HG03469 (cell line): ENCODE measurements around the gene TMEM45B.
"Not testable (repeated sequence)": the region's sequence is repeated elsewhere in the genome, so short reads cannot be mapped to it uniquely, and the experiment has no call there.

ENCODE experiments used
- ATAC-seq: cut with Tn5 transposase; IDR thresholded peaks from one replicate; pipeline ENCODE4 v1.9.1; 2021; ENCODE audit warnings: mild to moderate bottlenecking, moderate library complexity, moderate number of reproducible peaks; ENCODE audit not compliant: unreplicated experiment

TMEM45B gene

GRCh38 chr11:129815596-129816461 lies at the start of gene TMEM45B:
TSS of gene TMEM45B (plus strand) at chr11:129815848. CDS start at chr11:129852483, 36,635 bp downstream.
- ATAC-seq = no peak

DNA sequence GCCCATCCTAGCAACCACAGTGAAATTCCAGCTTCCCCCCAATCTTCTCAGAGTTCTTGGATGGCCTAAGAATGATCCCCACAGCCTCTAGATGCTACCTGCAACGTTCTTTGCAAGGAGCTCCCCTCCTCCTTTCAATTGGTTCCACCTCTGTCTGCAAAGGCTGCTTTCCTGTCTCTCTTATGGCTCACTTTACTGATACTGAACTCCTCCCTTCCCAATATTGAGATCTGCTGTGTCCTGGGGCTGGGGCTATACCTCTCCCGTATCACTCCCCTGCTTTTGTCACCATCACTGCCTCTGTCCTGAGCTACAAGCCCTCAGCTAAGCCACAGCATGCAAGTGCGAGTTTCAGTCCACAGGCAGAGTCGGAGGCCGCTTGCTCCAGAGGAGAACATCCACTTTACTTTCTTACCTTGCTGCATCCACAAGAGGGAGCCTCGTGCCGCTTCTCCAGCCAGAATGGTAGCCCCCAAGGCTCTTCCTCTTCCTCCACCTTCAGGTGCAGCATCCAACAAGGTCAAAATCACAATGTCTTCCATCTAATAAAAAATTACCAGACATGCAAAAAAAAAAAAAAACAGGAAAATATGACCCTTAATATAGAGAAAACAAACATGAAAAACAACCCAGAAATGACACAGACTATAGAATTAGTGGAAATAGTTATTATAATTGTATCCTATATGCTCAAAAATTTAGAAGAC lies 48.6 kb upstream of the TMEM45B start:
- no peak for ATAC-seq

GRCh38 chr11:129767827-129768226 lies 47.8 kb upstream of the TMEM45B start:
- ATAC-seq = no peak

DNA sequence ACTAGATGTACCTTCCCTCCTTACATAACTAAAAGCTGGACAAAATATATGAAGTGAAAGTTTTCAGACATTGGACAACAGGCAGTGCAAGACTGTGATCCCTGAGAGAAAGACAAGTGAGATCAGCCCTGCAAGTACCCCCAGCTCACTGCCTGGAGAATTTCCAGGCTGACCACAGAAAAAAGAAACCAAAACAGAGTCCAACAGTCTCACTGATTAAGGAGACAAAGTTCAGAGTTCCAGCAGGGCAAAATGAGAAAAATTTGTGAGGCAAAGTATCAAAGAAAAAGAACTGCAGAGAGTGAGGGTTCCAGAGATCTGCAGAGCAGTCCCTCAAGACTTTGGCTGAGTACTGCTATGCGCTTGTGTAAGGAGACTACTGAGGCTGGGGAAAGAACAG lies 47.3 kb upstream of the TMEM45B start:
- no peak for ATAC-seq

DNA sequence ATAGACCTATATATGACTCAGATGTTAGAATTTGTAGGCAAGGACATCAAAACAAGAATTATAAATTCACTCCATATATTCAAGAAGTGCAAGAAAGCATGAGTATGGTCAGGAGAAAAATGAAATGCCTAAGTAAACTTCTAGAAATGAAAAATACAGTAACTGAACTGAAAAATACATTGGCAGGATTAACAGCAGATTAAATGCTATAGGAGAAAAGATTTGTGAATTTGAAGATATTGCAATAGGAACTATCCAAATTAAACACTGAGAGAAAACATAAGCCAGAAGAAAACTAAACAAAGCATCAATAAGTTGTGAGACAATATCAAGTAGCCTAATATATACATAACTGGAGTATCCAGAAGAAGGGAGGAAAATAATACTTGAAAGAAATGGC lies 46.6 kb upstream of the TMEM45B start:
- ATAC-seq = no peak

GRCh38 chr11:129770993-129771392 lies 44.7 kb upstream of the TMEM45B start:
- ATAC-seq = no peak

DNA sequence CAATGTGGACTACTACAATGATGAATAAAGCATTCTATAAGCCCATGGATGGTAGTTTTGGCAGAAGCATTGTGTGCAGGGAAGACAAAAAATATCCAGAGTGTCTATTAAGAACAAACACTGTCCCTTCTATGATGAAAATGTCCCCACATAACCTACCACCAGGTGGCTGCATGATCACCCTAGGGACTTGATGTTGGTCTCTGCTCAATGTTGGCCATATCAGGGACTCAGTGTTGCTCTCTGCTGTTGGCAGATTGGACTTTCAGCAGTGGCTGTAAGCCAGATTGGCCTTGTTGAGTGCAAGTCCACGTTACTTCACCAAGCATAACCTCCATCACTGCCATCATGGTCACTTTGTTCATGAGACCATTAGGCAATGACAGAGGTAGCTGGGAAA lies 44.2 kb upstream of the TMEM45B start:
- ATAC-seq = not testable (repeated sequence)

DNA sequence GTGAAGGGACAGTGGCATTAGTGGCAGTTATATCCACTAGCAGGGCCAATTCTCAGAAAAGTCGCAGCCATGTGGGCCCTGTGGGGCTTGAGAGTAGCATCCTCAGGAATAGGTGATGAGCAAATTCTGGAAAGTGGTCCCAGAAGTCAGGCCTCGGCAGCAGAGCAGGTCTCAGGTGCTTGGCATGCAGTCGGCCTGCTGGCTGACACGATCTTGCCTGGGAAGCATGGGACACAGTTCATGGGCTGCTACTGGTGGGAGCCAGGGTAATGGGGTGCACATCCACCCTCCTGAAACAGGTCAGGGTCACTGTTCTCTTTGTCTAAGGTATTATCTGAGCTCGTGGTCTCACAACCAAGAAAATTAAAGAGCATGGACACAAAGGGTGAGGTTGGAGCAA lies 36.8 kb upstream of the TMEM45B start:
- ATAC-seq = no peak

DNA sequence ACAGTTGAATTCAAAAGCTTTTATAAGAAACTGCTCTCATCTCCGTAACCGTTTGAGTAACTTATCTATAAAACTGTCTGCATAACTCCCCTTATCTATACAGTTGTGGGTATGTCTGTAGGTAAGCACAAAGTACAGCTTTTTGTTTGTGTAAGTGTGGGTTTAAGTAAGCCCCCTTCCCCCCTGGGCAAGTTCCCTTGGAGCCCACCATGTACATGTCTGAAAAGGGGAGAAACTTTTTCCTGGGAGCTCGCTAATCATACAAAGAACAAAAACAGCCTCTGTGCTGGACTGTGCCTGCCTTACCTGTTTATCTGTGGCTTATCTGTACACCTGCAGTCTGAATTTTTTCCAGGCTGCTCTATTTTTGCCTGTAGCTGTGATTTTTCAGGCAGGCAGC lies 36.3 kb upstream of the TMEM45B start:
- ATAC-seq = no peak

DNA sequence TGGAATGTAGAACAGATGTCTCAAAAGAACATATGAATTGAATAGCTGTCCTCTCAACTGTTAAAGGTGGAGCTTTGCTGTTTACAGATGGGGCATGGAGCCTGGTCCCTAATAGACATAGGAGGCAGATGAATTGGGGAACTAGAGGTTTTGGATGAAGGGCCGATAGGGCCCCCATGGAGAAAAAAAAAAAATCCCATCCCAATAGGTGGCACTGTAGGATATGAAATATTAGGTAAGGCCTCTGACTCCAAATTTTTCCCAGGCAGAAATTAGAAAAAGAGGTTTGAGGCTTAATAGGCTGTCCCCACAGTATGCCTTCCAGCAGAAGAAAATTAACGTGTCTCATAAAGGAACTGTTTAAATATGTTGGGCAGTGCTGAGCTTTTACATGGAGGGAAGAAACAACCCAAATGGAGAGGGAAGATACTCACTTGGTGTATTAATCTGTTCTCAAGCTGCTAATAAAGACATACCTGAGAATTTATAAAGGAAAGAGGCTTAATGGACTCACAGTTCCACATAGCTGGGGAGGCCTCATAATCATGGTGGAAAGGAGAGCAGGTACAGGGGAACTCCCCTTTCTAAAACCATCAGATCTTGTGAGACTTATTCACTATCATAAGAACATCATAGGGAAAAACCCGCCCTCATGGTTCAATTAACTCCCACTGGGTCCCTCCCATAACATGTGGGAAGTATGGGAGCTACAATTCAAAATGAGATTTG lies 30.1 kb upstream of the TMEM45B start:
- ATAC-seq = no peak

- not testable (repeated sequence) for ATAC-seq
Measured at GRCh38 chr11:129786112-129786416, 29.6 kb upstream of the TMEM45B start.

DNA sequence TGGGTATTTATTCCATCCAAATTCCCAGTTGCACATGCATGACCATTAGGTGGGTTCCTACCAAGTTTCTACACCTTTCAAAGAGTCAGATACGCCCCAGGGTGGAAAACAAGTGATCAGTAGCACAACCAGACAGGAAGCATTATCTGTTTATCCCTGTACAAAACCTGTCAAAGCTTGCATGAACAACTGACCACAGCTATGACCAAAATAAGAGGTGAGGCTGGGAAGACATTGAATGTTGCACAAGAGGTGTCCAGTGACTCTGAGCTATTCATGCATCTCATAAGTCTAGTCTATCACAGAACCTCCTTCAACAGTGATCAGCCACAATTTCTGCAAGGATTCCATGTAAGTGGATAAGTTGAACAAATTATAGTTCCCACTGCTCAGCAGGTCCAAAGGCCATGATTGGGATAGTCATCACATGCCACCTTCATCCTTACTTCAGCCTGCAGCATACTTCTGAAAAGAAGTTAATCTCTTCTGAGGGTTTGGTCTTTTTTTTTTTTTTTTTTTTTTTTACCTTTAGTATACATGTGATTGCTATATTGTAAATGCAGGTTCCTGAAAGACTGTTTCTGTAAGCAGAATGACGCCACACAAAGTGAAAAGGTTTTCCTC lies 28.0 kb upstream of the TMEM45B start:
- no peak for ATAC-seq

DNA sequence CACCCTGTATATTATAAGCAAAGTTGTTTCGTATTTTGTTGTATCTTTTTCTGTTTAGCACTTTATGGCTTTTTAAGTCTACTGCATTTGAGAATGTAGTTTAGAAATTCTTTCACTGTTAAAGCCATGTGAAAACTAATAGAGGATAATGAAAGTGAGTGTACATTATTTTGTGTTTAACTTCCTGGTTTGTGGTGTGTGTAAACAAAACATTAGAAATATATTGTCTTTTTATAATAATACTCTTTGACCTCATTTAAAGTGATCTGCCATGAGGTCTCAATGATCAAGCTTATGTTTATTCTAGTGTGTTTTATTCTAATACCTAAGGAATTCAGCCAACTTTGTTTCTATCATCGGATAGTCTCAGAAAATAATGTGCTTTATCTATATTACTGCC lies 27.4 kb upstream of the TMEM45B start:
- ATAC-seq = no peak

GRCh38 chr11:129790106-129790505 lies 25.5 kb upstream of the TMEM45B start:
- ATAC-seq = no peak

DNA sequence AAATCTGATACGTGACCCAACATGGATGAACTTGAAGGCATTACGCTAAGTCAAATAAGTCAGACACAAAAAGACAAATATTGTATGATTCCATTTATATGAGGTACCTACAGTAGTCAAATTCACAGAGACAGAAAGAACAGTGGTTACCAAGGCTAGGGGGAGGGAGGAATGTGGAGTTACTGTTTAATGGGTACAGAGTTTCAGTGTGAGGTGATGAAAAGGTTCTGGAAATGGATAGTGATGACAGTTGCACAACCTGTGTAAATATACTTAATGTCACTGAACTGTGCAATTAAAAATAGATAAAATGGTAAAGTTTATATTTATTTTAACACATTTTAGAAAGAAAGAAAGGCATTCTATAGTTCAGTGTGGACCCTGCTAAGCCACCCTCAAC lies 24.1 kb upstream of the TMEM45B start:
- no peak for ATAC-seq

- ATAC-seq = no peak
Measured at GRCh38 chr11:129792663-129793062, 23.0 kb upstream of the TMEM45B start.

DNA sequence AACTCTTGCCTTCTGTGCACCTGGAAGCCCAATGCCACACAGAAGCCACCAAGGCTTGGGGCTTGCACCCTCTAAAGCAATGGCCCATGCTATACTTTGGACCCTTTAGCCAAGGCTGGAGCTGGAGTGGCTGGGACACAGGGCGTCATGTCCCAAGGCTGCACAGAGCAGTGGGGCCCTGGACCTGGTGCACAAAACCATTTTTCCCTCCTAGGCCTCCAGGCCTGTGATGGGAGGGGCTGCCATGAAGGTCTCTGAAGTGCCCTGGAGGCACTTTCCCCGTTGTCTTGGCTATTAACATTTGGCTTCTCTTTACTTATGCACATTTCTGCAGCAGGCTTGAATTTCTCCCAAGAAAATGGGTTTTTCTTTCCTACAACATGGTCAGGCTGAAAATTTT lies 20.6 kb upstream of the TMEM45B start:
- no peak for ATAC-seq

GRCh38 chr11:129798212-129798611 lies 17.4 kb upstream of the TMEM45B start:
- no peak for ATAC-seq

GRCh38 chr11:129800162-129800561 lies 15.5 kb upstream of the TMEM45B start:
- ATAC-seq = not testable (repeated sequence)

DNA sequence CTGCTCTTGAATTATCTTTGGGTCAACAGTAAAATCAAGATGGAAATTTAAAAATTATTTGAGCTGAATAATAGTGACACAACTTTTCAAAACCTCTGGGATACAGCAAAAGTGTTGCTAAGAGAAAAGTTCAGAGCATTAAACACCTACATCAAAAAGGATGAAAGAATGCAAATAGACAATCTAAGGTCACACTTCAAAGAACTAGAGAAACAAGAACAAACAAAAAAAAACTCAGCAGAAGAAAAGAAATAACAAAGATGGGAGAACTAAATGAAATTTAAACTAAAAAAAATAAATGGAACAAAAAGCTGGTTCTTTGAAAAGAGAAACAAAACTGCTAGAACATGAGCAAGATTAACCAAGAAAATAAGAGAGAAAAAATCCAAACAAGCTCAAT lies 15.0 kb upstream of the TMEM45B start:
- ATAC-seq = no peak

DNA sequence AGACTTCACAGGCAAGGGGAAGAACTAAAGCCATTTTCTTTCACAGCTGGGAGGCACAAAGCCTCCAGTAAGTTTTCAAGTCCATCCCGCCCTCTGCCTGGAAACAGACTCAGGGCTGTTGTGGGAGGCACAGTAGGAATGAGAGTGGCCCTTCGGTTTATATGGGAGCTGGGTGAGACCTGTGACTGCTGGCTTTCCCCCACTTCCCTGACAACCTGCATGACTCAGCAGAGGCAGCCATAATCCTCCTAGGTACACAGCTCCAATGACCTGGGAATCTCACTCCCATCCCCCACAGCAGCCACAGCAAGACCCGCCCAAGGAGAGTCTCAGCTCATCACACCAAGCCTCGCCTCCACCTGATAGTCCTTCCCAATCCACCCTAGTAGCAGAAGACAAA lies 12.1 kb upstream of the TMEM45B start:
- ATAC-seq = no peak
